Measurements from ENCODE around the gene SGPL1. TPM values are rescaled to one million over a fixed set of nuclear protein-coding genes. Genes with fewer than 3 reads are reported as not detected.

Gene SGPL1
- total and polyA plus RNA-seq, 2 of the 8 experiments (the other 6 are each of a cell fraction or from before 2014, with no cell fraction given) = 20.5 to 51.6 TPM

- Histone ChIP-seq H3K56ac (replicated peaks; ENCODE audit: insufficient read length, low read depth, low read length) (no peak overlapping the region), H3K36me3 (ENCODE audit: control insufficient read depth in 2 of 4, insufficient read depth in 4 of 4, low read length in 3 of 4) (peaks cover 0 to 19% (median 1%) of the 10 kb centered on the region in 4 experiments; a peak in 3 of 8 replicates), H3K27ac (ENCODE audit: low read depth, low read length) (no peak overlapping the region), H2BK12ac (ENCODE audit: low read depth, low read length) (no peak overlapping the region), H3K9me3 (ENCODE audit: insufficient read depth in 2 of 2, low read depth in 1 of 2, low read length in 1 of 2) (no peaks in the 10 kb centered on the region), H4K20me1 (replicated peaks in 1 of 2; ENCODE audit: control insufficient read depth in 1 of 2, insufficient read depth in 2 of 2, low read length in 2 of 2) (peaks cover 0 to 10% of the 10 kb centered on the region in 2 experiments), H3K4me1 (replicated peaks in 1 of 4; ENCODE audit: control insufficient read depth in 3 of 4, insufficient read depth in 4 of 4, low read length in 3 of 4) (no peaks in the 10 kb centered on the region), H2BK15ac (ENCODE audit: low read length) (no peak overlapping the region), H3K23me2 (ENCODE audit: low read depth, low read length) (no peaks in the 10 kb centered on the region), H3K4ac (replicated peaks; ENCODE audit: insufficient read length, low read depth, low read length) (no peak overlapping the region), H3K79me1 (ENCODE audit: low read depth, low read length) (peaks cover 5% of the 10 kb centered on the region; the same call in 1 of the 2 replicates), H3K23ac (ENCODE audit: insufficient read length) (no peak overlapping the region), H2BK5ac (ENCODE audit: low read depth, low read length) (no peak overlapping the region), H3K9ac (replicated peaks in 1 of 4; ENCODE audit: extremely low read depth in 1 of 4, low read depth in 3 of 4, low read length in 3 of 4) (no peak overlapping the region), H2BK20ac (ENCODE audit: low read length) (no peak overlapping the region), H4K91ac (replicated peaks; ENCODE audit: insufficient read length, low read length) (no peak overlapping the region), H2AFZ (ENCODE audit: low read length) (no peak overlapping the region), H3K4me2 (ENCODE audit: insufficient read depth in 1 of 2, low read depth in 2 of 2, low read length in 2 of 2) (no peak overlapping the region), H3K27me3 (replicated peaks in 1 of 4; ENCODE audit: control insufficient read depth in 3 of 4, extremely low read depth in 1 of 4, insufficient read depth in 3 of 4, low read length in 3 of 4) (no peaks in the 10 kb centered on the region), H4K8ac (ENCODE audit: extremely low read depth, insufficient read depth, low read length) (no peak overlapping the region), H3K79me2 (ENCODE audit: control insufficient read depth in 1 of 2, insufficient read depth in 2 of 2, low read length in 2 of 2) (peaks cover 0 to 48% of the 10 kb centered on the region in 2 experiments; a peak in 3 of 4 replicates), H4K5ac (ENCODE audit: insufficient read length, low read depth, low read length) (no peak overlapping the region), H3K4me3 (ENCODE audit: extremely low read depth in 1 of 4, insufficient read depth in 2 of 4, low read depth in 3 of 4, low read length in 4 of 4) (no peak overlapping the region), H3K18ac (ENCODE audit: extremely low read depth, low read length) (no peak overlapping the region), H2AK5ac (ENCODE audit: low read depth, low read length) (no peak overlapping the region), H3K14ac (ENCODE audit: insufficient read length) (no peak overlapping the region), H2BK120ac (replicated peaks; ENCODE audit: low read depth, low read length) (no peak overlapping the region)
- ChIA-PET CTCF (ENCODE audit: partially characterized antibody) (interaction anchor here (0.5 to 1.4 kb wide), 3 partner anchors 11 to 373 kb away, joined by 3 to 5 read pairs (median 4); no protein-coding TSS in a partner anchor), POLR2A (ENCODE audit: partially characterized antibody) (interaction anchor here (0.9 kb wide), 1 partner anchor 12 kb away, joined by 3 read pairs; no protein-coding TSS in a partner anchor)
- 98% methylated on average over 2 of the region's 2 CpGs; no CpG with 5 or more reads in 1 of the 2 experiments for WGBS, 2 experiments (ENCODE audit: extremely low coverage in 1 of 2, insufficient coverage in 1 of 2, insufficient read length in 1 of 2, insufficient replicate concordance in 2 of 2, low coverage in 1 of 2, low lambda C conversion rate in 2 of 2, missing lambda C conversion rate in 1 of 2)
- no peak for DNase-seq (ENCODE audit: low read depth in 1 of 2, low spot score in 2 of 2)
- no peak for FAIRE-seq
- no peak for TF ChIP-seq RNF2 (IDR thresholded peaks at IDR 0.05; ENCODE audit: borderline replicate concordance, low read depth, low read length, missing control alignments, poor library complexity, severe bottlenecking)
- no peak for TF ChIP-seq EP300 (IDR thresholded peaks at IDR 0.05; ENCODE audit: borderline replicate concordance in 1 of 2, low read depth in 2 of 2, low read length in 2 of 2)
- no peak for TF ChIP-seq TEAD4 (IDR thresholded peaks at IDR 0.05; ENCODE audit: low read depth, low read length)
- no peak for TF ChIP-seq ZNF274 (IDR thresholded peaks at IDR 0.05; ENCODE audit: borderline replicate concordance, extremely low read depth, low read length)
- no peak for TF ChIP-seq JUND (IDR thresholded peaks at IDR 0.05; ENCODE audit: low read length)
- TF ChIP-seq KDM1A (IDR thresholded peaks at IDR 0.05; ENCODE audit: borderline replicate concordance, low read length) = no peak
- no peak for TF ChIP-seq FOSL1 (IDR thresholded peaks at IDR 0.05; ENCODE audit: insufficient read depth, low read depth, low read length)
- no peak for TF ChIP-seq SP4 (IDR thresholded peaks at IDR 0.05; ENCODE audit: low read length)
- TF ChIP-seq CHD2 (IDR thresholded peaks at IDR 0.05; ENCODE audit: low read length) = no peak
- no peak for TF ChIP-seq EZH2 (IDR thresholded peaks at IDR 0.05; ENCODE audit: low read depth, low read length, severe bottlenecking)
- TF ChIP-seq, protein P1, sequence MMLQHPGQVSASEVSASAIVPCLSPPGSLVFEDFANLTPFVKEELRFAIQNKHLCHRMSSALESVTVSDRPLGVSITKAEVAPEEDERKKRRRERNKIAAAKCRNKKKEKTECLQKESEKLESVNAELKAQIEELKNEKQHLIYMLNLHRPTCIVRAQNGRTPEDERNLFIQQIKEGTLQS (IDR thresholded peaks at IDR 0.05; ENCODE audit: insufficient read depth, low read depth, low read length) = no peak
- no peak for TF ChIP-seq CBX8 (IDR thresholded peaks at IDR 0.05; ENCODE audit: borderline replicate concordance, low read depth, low read length)
Observed at GRCh38 chr10:70827086-70827757, 11.5 kb downstream of the SGPL1 start.
